Measurements from ENCODE around the gene SIPA1. TPM values are rescaled to one million over a fixed set of nuclear protein-coding genes. Genes with fewer than 3 reads are reported as not detected.
"Not testable (repeated sequence)": the region's sequence is repeated elsewhere in the genome, so short reads cannot be mapped to it uniquely, and the experiment has no call there.

The SIPA1 gene
- total RNA-seq, 4 donors from 2014 or later = 14.9 to 21.6 (median 19.0) TPM

- 95% methylated on average over 25 of the region's 28 CpGs for WGBS
- H3K4me1 ChIP-seq = peaks cover 42% of the 10 kb centered on the region
- peaks cover 52% of the 10 kb centered on the region for H3K36me3 ChIP-seq
- TF ChIP-seq POLR2A (IDR thresholded peaks at IDR 0.05) (no peak), CTCF (IDR thresholded peaks at IDR 0.05) (no peak), EP300 (IDR thresholded peaks at IDR 0.05) (no peak), POLR2AphosphoS5 (IDR thresholded peaks at IDR 0.05) (no peak)
- no peak overlapping the region for H3K4me3 ChIP-seq
- H3K9me3 ChIP-seq = no peaks in the 10 kb centered on the region
- H3K27ac ChIP-seq = no peak overlapping the region
- no peaks in the 10 kb centered on the region for H3K27me3 ChIP-seq
- no peak for DNase-seq (ENCODE audit: low spot score in 2 of 2)
Observed at GRCh38 chr11:65636108-65637031, 1.5 kb upstream of the SIPA1 start.

- H3K36me3 ChIP-seq = peaks cover 45% of the 10 kb centered on the region
- H3K4me1 ChIP-seq = peaks cover 42% of the 10 kb centered on the region
- 91% methylated on average over 3 of the region's 3 CpGs for WGBS
Observed at GRCh38 chr11:65637032-65637557, 806 bp upstream of the SIPA1 start.

GRCh38 chr11:65639228-65639597 is 1.3 kb downstream of the SIPA1 start:
- WGBS = 91% methylated on average over 7 of the region's 9 CpGs
- Histone ChIP-seq H3K36me3 (peaks cover 34% of the 10 kb centered on the region), H3K4me1 (peaks cover 45% of the 10 kb centered on the region), H3K27ac (peak overlapping the region; percentile 85), H3K4me3 (peak overlapping the region; percentile 87)
- not testable (repeated sequence) for H3K9me3 ChIP-seq; DNase-seq (ENCODE audit: low spot score in 2 of 2); H3K27me3 ChIP-seq

More at GRCh38 chr11:65637032-65637557, 806 bp upstream of the SIPA1 start:
- DNase-seq (ENCODE audit: low spot score in 2 of 2) = no peak
- Histone ChIP-seq H3K27me3 (no peaks in the 10 kb centered on the region), H3K9me3 (no peaks in the 10 kb centered on the region), H3K27ac (no peak overlapping the region), H3K4me3 (no peak overlapping the region)
- TF ChIP-seq EP300 (IDR thresholded peaks at IDR 0.05) (no peak), POLR2AphosphoS5 (IDR thresholded peaks at IDR 0.05) (no peak), POLR2A (IDR thresholded peaks at IDR 0.05) (no peak), CTCF (IDR thresholded peaks at IDR 0.05) (no peak)

GRCh38 chr11:65639623-65640482 is 2.0 kb downstream of the SIPA1 start:
- H3K4me1 ChIP-seq = peaks cover 48% of the 10 kb centered on the region
- peaks cover 28% of the 10 kb centered on the region for H3K36me3 ChIP-seq
- peak overlapping the region; percentile 87 for H3K4me3 ChIP-seq
- TF ChIP-seq CTCF (IDR thresholded peaks at IDR 0.05) (no peak), POLR2A (IDR thresholded peaks at IDR 0.05) (no peak), POLR2AphosphoS5 (IDR thresholded peaks at IDR 0.05) (no peak), EP300 (IDR thresholded peaks at IDR 0.05) (no peak)
- peak overlapping the region; percentile 49 for H3K27ac ChIP-seq
- WGBS = 66% methylated on average over 4 of the region's 8 CpGs
- H3K9me3 ChIP-seq = no peaks in the 10 kb centered on the region
- no peak for DNase-seq (ENCODE audit: low spot score in 2 of 2)
- H3K27me3 ChIP-seq = no peaks in the 10 kb centered on the region

- peaks cover 20% of the 10 kb centered on the region for H3K36me3 ChIP-seq
- peak overlapping the region; percentile 49 for H3K27ac ChIP-seq
- H3K27me3 ChIP-seq = no peaks in the 10 kb centered on the region
- TF ChIP-seq POLR2AphosphoS5 (IDR thresholded peaks at IDR 0.05) (no peak), EP300 (IDR thresholded peaks at IDR 0.05) (no peak), CTCF (IDR thresholded peaks at IDR 0.05) (no peak), POLR2A (IDR thresholded peaks at IDR 0.05) (no peak)
- no peaks in the 10 kb centered on the region for H3K9me3 ChIP-seq
- H3K4me1 ChIP-seq = peaks cover 48% of the 10 kb centered on the region
- 70% methylated on average over 23 of the region's 35 CpGs for WGBS
- peak overlapping the region; percentile 87 for H3K4me3 ChIP-seq
- no peak for DNase-seq (ENCODE audit: low spot score in 2 of 2)
Observed at GRCh38 chr11:65640483-65641296, 2.8 kb downstream of the SIPA1 start.

All from suprapubic skin (tissue), 4 donors.